Ovary (tissue), 9 donors: Measurements from ENCODE around the gene CASP3. TPM values are rescaled to one million over a fixed set of nuclear protein-coding genes. Genes with fewer than 3 reads are reported as not detected.

ENCODE experiments used
- DNase-seq, 5 donors: peaks; one replicate each; pipeline ENCODE4 v3.0.0-alpha.2; 2019 to 2020
- H3K27ac ChIP-seq, 2 donors: fragments of 200-600 bp; one replicate each; pipeline versions ENCODE4 v1.5.1 to v1.8.0; 2019 to 2022
- H3K27me3 ChIP-seq: fragments of 200-600 bp; one replicate; pipeline ENCODE4 v1.8.0; 2022
- H3K36me3 ChIP-seq: fragments of 200-600 bp; sonication (generic); one replicate; pipeline ENCODE4 v1.5.1; 2019
- H3K4me1 ChIP-seq: one replicate; pipeline ENCODE4 v1.8.1; 2013; ENCODE audit warnings: mild to moderate bottlenecking, moderate library complexity; ENCODE audit not compliant: insufficient read depth
- H3K4me3 ChIP-seq: fragments of 200-600 bp; sonication (generic); one replicate; pipeline ENCODE4 v1.5.1; 2017
- H3K9me3 ChIP-seq, 2 donors: fragments of 200-600 bp in 1 of 2; sonication (generic) in 1 of 2; one replicate each; pipeline versions ENCODE4 v1.5.1 to v1.8.1; 2013 to 2019; ENCODE audit warnings: mild to moderate bottlenecking in 1 of 2, moderate library complexity in 1 of 2
- EP300 ChIP-seq: sonication (generic); formaldehyde crosslinking; IDR thresholded peaks from one replicate; pipeline ENCODE4 v1.6.1; 2017; ENCODE audit warnings: antibody characterized with exemption
- POLR2A ChIP-seq: fragments of 450-650 bp; IDR thresholded peaks from one replicate; pipeline ENCODE4 v1.6.1; 2017; ENCODE audit warnings: antibody characterized with exemption, mild to moderate bottlenecking, moderate library complexity
- WGBS, 3 donors: extraction: QIAGEN DNeasy Blood & Tissue Kit in 1 of 3; methylation state at CpG; one replicate each; pipeline versions ENCODE4 v1.1.5 to v1.1.7; 2013 to 2017; 5-methylcytosine and 5-hydroxymethylcytosine counted together
- intact Hi-C, 4 donors: fragments of 100-400 bp; cut with DNase I; formaldehyde crosslinking; loops; one replicate each; pipeline versions ENCODE4 v1.11.0 to v1.15.1; 2022 to 2023
- polyA plus RNA-seq, 2 donors: library from polyadenylated mRNA; stranded (reverse); fragments of 200-250 nt in 1 of 2; fragments of 350-450 nt in 1 of 2; fragmentation: Illumina TruSeq in 1 of 2; extraction: RNeasy Lipid Tissue Mini Kit (QIAGEN cat#74804) in 1 of 2; gene quantifications; one replicate each; pipeline ENCODE4 v1.2.3, GENCODE V29; 2013 to 2014
- total RNA-seq, 7 donors: library from RNA; depleted of rRNA in 2 of 7; stranded (reverse); fragments of >200 nt in 2 of 7; fragmentation: NEBNext Ultra II Directional in 3 of 7; extraction: Animal tissue kit (Norgen Biotek cat#: 25700) in 3 of 7; gene quantifications; one replicate each; pipeline versions ENCODE4 v1.1.0 to v1.2.4, GENCODE V29; 2016 to 2023
- TF ChIP-seq, protein P1 (sequence below), 3 donors: fragments of 450-650 bp in 2 of 3; fragments of 200-600 bp in 1 of 3; IDR thresholded peaks; one replicate each; pipeline versions ENCODE4 v1.5.1 to v1.8.0; 2016 to 2022; ENCODE audit warnings: antibody characterized with exemption in 3 of 3, mild to moderate bottlenecking in 1 of 3
- donor health status: DM: no; HTN: no; CAD: no; lungs with moderate emphysema.
- donor health status: DM: no; HTN: no; CAD: no.
- donor health status: Bipolar disorder and iron deficiency.
- donor health status: DM: yes; HTN: yes; CAD: no.
- donor health status: DM: no; HTN: no; CAD: no.
- donor health status: DM: yes; HTN: yes; CAD: no.

Gene CASP3
- total and polyA plus RNA-seq, 9 donors: 8.9 to 14.0 (median 11.7) TPM

DNA sequence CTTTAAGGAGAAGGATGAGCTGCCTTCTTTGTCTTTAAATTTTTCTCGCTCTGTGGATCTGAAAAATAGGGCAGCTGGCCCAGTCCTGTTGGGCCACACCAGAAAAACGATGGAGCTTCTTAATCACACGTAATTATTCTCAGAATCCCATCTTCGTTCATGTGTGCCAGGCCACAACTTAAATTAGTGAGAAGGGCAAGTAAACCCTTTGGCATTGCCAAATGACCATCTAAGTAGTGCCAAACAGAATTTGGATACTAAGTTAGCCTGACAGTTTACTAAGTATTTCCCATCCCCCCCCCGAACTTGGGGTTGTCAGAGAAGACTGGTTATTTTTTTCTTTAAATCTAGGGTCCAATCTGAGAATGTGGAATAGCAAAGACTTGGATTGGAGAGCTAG, 62.0 kb downstream of the CASP3 start:
- 84 to 87% (median 87%) methylated on average over 5 of the region's 5 CpGs for WGBS, 3 donors
- TF ChIP-seq EP300 (no peak), POLR2A (no peak)
- TF ChIP-seq, protein P1, sequence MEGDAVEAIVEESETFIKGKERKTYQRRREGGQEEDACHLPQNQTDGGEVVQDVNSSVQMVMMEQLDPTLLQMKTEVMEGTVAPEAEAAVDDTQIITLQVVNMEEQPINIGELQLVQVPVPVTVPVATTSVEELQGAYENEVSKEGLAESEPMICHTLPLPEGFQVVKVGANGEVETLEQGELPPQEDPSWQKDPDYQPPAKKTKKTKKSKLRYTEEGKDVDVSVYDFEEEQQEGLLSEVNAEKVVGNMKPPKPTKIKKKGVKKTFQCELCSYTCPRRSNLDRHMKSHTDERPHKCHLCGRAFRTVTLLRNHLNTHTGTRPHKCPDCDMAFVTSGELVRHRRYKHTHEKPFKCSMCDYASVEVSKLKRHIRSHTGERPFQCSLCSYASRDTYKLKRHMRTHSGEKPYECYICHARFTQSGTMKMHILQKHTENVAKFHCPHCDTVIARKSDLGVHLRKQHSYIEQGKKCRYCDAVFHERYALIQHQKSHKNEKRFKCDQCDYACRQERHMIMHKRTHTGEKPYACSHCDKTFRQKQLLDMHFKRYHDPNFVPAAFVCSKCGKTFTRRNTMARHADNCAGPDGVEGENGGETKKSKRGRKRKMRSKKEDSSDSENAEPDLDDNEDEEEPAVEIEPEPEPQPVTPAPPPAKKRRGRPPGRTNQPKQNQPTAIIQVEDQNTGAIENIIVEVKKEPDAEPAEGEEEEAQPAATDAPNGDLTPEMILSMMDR (IDR thresholded peaks at IDR 0.05): no peak

DNA sequence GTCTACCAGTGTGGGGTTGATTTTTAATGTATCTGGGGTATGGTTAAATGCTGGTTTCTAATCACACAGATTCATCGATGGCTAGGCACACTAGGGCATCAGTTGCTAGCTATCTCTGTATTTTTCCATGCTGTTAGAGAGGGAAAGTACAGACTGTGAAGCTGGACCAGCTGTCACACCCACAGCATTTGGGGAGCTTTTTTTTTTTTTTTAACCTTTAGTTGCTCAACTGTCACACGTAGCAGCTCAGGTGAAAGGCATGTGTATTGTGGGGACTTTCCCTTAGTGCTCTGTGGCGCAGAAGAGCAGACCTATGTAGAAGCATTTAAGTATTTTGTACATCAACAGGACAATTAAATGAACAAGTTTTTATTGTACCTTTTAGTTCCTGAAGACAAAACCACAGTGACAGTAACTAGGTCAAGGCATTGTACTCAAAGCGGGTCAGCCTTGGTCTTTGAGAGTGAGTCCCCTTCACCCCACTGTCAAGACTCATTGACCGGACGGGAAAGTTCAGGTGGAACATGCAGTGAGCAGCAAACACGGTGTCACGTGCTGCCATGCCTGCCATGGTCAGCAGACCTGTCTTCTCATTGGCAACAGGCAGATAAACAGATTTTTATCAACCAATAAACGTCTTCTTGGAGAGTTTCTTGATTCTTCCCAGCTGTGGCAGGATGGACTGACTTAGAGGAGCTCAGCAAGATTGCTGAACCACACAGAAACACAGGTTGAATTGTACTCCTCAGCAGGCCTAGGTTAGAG, 65.3 kb downstream of the CASP3 start:
- no peak for DNase-seq
- TF ChIP-seq EP300 (no peak), POLR2A (no peak)
- TF ChIP-seq, protein P1 (IDR thresholded peaks at IDR 0.05): no peak
- H3K9me3 ChIP-seq: no peaks in the 10 kb centered on the region
- H3K4me1 ChIP-seq: no peaks in the 10 kb centered on the region
- no peaks in the 10 kb centered on the region for H3K27me3 ChIP-seq
- no peak overlapping the region for H3K27ac ChIP-seq
- H3K36me3 ChIP-seq: no peaks in the 10 kb centered on the region
- intact Hi-C loops: no loop called here
- H3K4me3 ChIP-seq: no peak overlapping the region
- 74 to 77% (median 77%) methylated on average over 9 of the region's 9 CpGs for WGBS, 3 donors

More for the DNA sequence above, 62.0 kb downstream of the CASP3 start:
- Histone ChIP-seq H3K36me3 (no peaks in the 10 kb centered on the region), H3K27ac (no peak overlapping the region), H3K4me1 (no peaks in the 10 kb centered on the region), H3K27me3 (no peaks in the 10 kb centered on the region), H3K4me3 (no peak overlapping the region), H3K9me3 (no peaks in the 10 kb centered on the region)
- intact Hi-C loops: no loop called here
- no peak for DNase-seq

Other genes starting within 250 kb of the CASP3 start
- 10 to 100 TPM; 27.8 to 68.4 (median 40.7) TPM for gene IRF2, start 174.9 kb downstream of the CASP3 start, total RNA-seq
- gene IRF2, start 174.9 kb downstream of the CASP3 start, polyA plus RNA-seq: 10 to 100 TPM; 31.7 to 60.6 TPM
- gene PRIMPOL, start 291 bp upstream of the CASP3 start, total RNA-seq: 10 to 100 TPM; 16.7 to 29.2 (median 18.6) TPM
- gene PRIMPOL, start 291 bp upstream of the CASP3 start, polyA plus RNA-seq: 10 to 100 TPM; 14.1 to 14.4 TPM
- gene CENPU, start 84.6 kb upstream of the CASP3 start, total RNA-seq: 1 to 10 TPM in 2 of 7 donors, under 1 TPM in 5; 0.34 to 3.4 (median 0.82) TPM
- gene CENPU, start 84.6 kb upstream of the CASP3 start, polyA plus RNA-seq: 1 to 10 TPM; 2.4 to 2.8 TPM
- gene ACSL1, start 176.5 kb upstream of the CASP3 start, total RNA-seq: 10 to 100 TPM; 12.0 to 47.9 (median 19.8) TPM
- gene ACSL1, start 176.5 kb upstream of the CASP3 start, polyA plus RNA-seq: 10 to 100 TPM; 12.8 to 41.5 TPM